Spleen (tissue), 11 donors: ENCODE results near the gene PPP2R2B. TPM values are rescaled to one million over a fixed set of nuclear protein-coding genes. Genes with fewer than 3 reads are reported as not detected.
"Not testable (repeated sequence)": the region's sequence is repeated elsewhere in the genome, so short reads cannot be mapped to it uniquely, and the experiment has no call there.

Source experiments
- DNase-seq: peaks from one replicate; pipeline ENCODE4 v3.0.0-alpha.2; 2020
- H3K27ac ChIP-seq, 8 donors: fragments of 200-600 bp; sonication (generic) in 7 of 8; 1 replicate in 4 of 8; 2 replicates in 4 of 8; pipeline versions ENCODE4 v1.5.0 to v1.8.0; 2016 to 2021; ENCODE audit warnings: inconsistent platforms in 4 of 8, mild to moderate bottlenecking in 4 of 8, moderate library complexity in 1 of 8
- H3K27me3 ChIP-seq, 7 donors: fragments of 200-600 bp; sonication (generic) in 6 of 7; replicated peaks in 1 of 7; 1 replicate in 4 of 7; 2 replicates in 3 of 7; pipeline versions ENCODE4 v1.5.0 to v1.8.0; 2016 to 2021; ENCODE audit warnings: inconsistent platforms in 3 of 7, mild to moderate bottlenecking in 1 of 7
- H3K36me3 ChIP-seq, 6 donors: fragments of 200-600 bp; sonication (generic) in 5 of 6; 1 replicate in 4 of 6; 2 replicates in 2 of 6; pipeline versions ENCODE4 v1.5.0 to v1.8.0; 2016 to 2021; ENCODE audit warnings: inconsistent platforms in 2 of 6
- H3K4me1 ChIP-seq, 6 donors: fragments of 200-600 bp; sonication (generic) in 5 of 6; 1 replicate in 3 of 6; 2 replicates in 3 of 6; pipeline versions ENCODE4 v1.5.0 to v1.8.0; 2016 to 2021; ENCODE audit warnings: inconsistent platforms in 3 of 6
- H3K4me3 ChIP-seq, 8 donors: fragments of 200-600 bp; sonication (generic) in 7 of 8; 1 replicate in 4 of 8; 2 replicates in 4 of 8; pipeline versions ENCODE4 v1.5.0 to v1.8.0; 2016 to 2021; ENCODE audit warnings: inconsistent platforms in 4 of 8, mild to moderate bottlenecking in 4 of 8, moderate library complexity in 2 of 8
- H3K9me3 ChIP-seq, 8 donors: fragments of 200-600 bp; sonication (generic) in 7 of 8; 1 replicate in 4 of 8; 2 replicates in 4 of 8; pipeline versions ENCODE4 v1.5.0 to v1.8.0; 2016 to 2021; ENCODE audit warnings: inconsistent platforms in 4 of 8
- POLR2A ChIP-seq, 3 donors: fragments of 450-650 bp; IDR thresholded peaks; one replicate each; pipeline ENCODE4 v1.5.1; 2017; ENCODE audit warnings: antibody characterized with exemption in 3 of 3, mild to moderate bottlenecking in 1 of 3
- POLR2AphosphoS5 ChIP-seq, 3 donors: sonication (generic); formaldehyde crosslinking; IDR thresholded peaks; one replicate each; pipeline ENCODE4 v1.5.1; 2017; ENCODE audit warnings: antibody characterized with exemption in 3 of 3
- WGBS, 5 donors: extraction: QIAGEN DNeasy Blood & Tissue Kit in 3 of 5; methylation state at CpG; one replicate each; pipeline versions ENCODE4 v1.1.5 to v1.1.7; 2013 to 2018; 5-methylcytosine and 5-hydroxymethylcytosine counted together
- intact Hi-C: fragments of 100-400 bp; cut with DNase I; formaldehyde crosslinking; loops from one replicate; pipeline ENCODE4 v1.15.0; 2023; ENCODE audit warnings: low total_unique reads
- polyA plus RNA-seq, 3 donors: library from polyadenylated mRNA; stranded (reverse); fragments of 200-250 nt; gene quantifications; one replicate each; pipeline ENCODE4 v1.2.1, GENCODE V29; 2013
- total RNA-seq, 7 donors: library from RNA; depleted of rRNA in 3 of 7; stranded (reverse); fragments of >200 nt in 3 of 7; fragmentation: NEBNext Ultra II Directional in 4 of 7; extraction: Animal tissue kit (Norgen Biotek cat#: 25700) in 4 of 7; gene quantifications; one replicate each; pipeline versions ENCODE4 v1.1.0 to v1.2.1, GENCODE V29; 2016 to 2021
- TF ChIP-seq, protein P1 (sequence below), 11 experiments: fragments of 200-600 bp in 7 of 11; fragments of 450-650 bp in 4 of 11; sonication (generic) in 4 of 11; IDR thresholded peaks in 8 of 11; conservative IDR thresholded peaks in 3 of 11; 1 replicate in 7 of 11; 2 replicates in 4 of 11; pipeline versions ENCODE4 v1.4.0 to v1.8.0; 2016 to 2021; ENCODE audit warnings: antibody characterized with exemption in 11 of 11, inconsistent platforms in 4 of 11, mild to moderate bottlenecking in 1 of 11
- donor health status: healthy with polysubstance abuse.
- donor health status: DM: no; HTN: no; CAD: no; lungs with moderate emphysema.
- donor health status: DM: no; HTN: no; CAD: no.
- donor health status: Bipolar disorder and iron deficiency.
- donor health status: healthy.
- donor health status: DM: no; HTN: no; CAD: no.
- donor health status: DM: yes; HTN: yes; CAD: no.

Gene PPP2R2B
- total and polyA plus RNA-seq, 10 donors, result 0.17 to 9.3 (median 4.1) TPM

DNA sequence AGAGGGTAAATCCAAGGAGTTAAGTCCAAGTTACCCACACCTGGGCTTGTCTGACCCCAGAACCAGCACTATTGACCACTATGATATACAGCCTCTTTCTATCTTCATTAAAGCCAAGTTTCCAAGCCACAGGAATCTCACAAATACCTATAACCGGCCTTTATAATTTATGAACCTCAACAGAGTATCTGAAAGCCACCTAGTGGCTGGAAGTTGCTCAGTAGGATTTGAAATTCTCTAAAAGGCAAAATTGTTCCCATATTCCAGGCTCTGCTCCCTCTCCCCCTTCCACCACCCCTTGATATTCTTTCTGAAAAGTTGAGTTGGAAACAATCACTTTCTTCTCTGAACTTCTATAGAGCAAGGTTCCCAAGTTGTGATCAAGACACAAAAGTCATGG is 256.2 kb downstream of the PPP2R2B start:
- H3K4me1 ChIP-seq, result no peaks in the 10 kb centered on the region
- DNase-seq, result no peak
- 53 to 83% (median 68%) methylated on average over 1 of the region's 1 CpG for WGBS, 5 donors

DNA sequence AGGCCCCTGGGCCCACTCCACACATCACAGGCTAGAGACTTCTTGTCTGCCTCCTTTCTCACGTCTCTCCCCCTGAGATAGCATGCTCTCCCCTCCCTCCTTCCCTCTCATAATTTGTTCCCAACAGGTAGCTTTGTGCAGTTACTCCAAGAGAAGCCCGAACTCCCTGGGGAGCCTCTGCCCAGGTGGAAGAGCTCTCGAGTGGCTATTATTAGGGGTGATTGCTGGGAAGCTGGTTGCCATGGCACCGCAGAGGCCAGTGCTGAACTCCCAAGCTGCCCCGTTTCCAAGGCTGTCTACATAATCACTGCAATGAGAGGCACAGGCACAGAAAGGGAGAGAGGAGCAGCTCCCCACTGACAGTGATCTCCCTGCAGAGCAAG is 257.9 kb downstream of the PPP2R2B start:
- Histone ChIP-seq H3K9me3 (peaks cover 0 to 17% (median 10%) of the 10 kb centered on the region in 8 donors), H3K36me3 (no peaks in the 10 kb centered on the region), H3K4me1 (no peaks in the 10 kb centered on the region), H3K27ac (no peak overlapping the region), H3K27me3 (no peaks in the 10 kb centered on the region), H3K4me3 (no peak overlapping the region)
- no peak for DNase-seq
- TF ChIP-seq POLR2AphosphoS5 (IDR thresholded peaks at IDR 0.05), result no peak
- TF ChIP-seq POLR2A (IDR thresholded peaks at IDR 0.05), result no peak
- TF ChIP-seq, protein P1, sequence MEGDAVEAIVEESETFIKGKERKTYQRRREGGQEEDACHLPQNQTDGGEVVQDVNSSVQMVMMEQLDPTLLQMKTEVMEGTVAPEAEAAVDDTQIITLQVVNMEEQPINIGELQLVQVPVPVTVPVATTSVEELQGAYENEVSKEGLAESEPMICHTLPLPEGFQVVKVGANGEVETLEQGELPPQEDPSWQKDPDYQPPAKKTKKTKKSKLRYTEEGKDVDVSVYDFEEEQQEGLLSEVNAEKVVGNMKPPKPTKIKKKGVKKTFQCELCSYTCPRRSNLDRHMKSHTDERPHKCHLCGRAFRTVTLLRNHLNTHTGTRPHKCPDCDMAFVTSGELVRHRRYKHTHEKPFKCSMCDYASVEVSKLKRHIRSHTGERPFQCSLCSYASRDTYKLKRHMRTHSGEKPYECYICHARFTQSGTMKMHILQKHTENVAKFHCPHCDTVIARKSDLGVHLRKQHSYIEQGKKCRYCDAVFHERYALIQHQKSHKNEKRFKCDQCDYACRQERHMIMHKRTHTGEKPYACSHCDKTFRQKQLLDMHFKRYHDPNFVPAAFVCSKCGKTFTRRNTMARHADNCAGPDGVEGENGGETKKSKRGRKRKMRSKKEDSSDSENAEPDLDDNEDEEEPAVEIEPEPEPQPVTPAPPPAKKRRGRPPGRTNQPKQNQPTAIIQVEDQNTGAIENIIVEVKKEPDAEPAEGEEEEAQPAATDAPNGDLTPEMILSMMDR (IDR thresholded peaks at IDR 0.05 in 8 of 11, conservative IDR thresholded peaks at IDR 0.05 in 3 of 11), result no peak
- WGBS, 5 donors, result 53 to 84% (median 72%) methylated on average over 5 of the region's 5 CpGs
- intact Hi-C loops, result no loop called here

More for the DNA sequence above, 256.2 kb downstream of the PPP2R2B start:
- H3K4me3 ChIP-seq, result no peak overlapping the region
- H3K36me3 ChIP-seq, result no peaks in the 10 kb centered on the region
- no peaks in the 10 kb centered on the region for H3K9me3 ChIP-seq
- no peaks in the 10 kb centered on the region for H3K27me3 ChIP-seq
- TF ChIP-seq, protein P1 (IDR thresholded peaks at IDR 0.05 in 8 of 11, conservative IDR thresholded peaks at IDR 0.05 in 3 of 11), result no peak
- TF ChIP-seq POLR2AphosphoS5 (IDR thresholded peaks at IDR 0.05) (no peak), POLR2A (IDR thresholded peaks at IDR 0.05) (no peak)
- no peak overlapping the region for H3K27ac ChIP-seq
- intact Hi-C loops, result no loop called here

DNA sequence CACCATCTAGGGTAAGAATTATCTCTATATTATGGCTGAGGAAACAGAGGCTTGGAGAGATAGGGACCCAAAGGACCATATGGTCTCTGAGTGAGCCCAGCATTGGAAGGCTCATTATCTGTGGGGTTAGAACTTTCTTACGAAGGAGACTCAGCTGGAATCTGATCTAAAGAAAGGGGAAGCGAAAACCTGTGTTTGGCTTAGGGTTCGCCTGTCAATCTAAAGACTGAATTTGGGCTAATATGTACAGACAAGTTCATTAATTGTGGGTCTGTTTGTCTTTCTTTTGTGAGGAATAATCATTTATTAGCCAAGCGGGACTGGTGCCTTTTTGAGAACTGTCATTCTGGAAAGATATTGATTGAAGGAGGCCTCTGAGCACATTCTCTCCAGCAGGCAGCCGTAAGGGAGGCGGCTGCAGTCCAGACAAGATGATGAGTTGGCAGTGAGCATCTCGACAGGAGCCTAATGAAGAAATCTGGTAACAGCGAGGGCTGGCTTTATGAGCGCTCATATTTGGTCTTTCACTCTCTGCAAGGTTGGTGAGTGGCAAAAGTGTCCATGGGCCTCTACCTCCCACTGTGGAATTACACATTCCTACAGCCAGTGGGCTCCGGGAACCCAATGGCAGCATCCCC is 258.4 kb downstream of the PPP2R2B start:
- no peak for DNase-seq
- H3K4me3 ChIP-seq, result no peak overlapping the region
- no peaks in the 10 kb centered on the region for H3K27me3 ChIP-seq
- intact Hi-C loops, result no loop called here
- H3K27ac ChIP-seq, result no peak overlapping the region
- H3K9me3 ChIP-seq, result peaks cover 0 to 20% (median 13%) of the 10 kb centered on the region in 8 donors
- TF ChIP-seq POLR2AphosphoS5 (IDR thresholded peaks at IDR 0.05) (no peak), POLR2A (IDR thresholded peaks at IDR 0.05) (no peak)
- TF ChIP-seq, protein P1 (IDR thresholded peaks at IDR 0.05 in 8 of 11, conservative IDR thresholded peaks at IDR 0.05 in 3 of 11), result no peak
- no peaks in the 10 kb centered on the region for H3K36me3 ChIP-seq
- H3K4me1 ChIP-seq, result no peaks in the 10 kb centered on the region
- 81 to 91% (median 86%) methylated on average over 10 of the region's 10 CpGs for WGBS, 5 donors

DNA sequence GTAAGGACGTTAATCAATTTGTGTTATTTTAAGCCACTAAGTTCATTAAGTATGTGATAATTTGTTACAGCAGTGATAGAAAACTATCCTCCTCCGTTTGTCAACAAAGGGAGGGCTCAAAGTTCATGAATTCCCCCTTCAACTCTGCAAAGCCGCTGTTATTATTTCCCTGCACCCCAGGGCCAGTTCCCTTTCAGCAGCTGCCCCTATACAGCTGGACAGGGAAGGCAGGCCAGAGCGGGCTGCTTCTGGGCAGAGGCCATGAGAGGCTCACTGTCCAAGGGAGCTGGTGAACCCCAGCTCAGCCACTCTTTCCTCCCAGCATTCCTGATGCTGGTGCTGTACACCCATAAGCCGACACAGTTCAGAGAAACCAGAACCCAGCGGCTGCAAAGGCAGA is 260.1 kb downstream of the PPP2R2B start:
- H3K36me3 ChIP-seq, result no peaks in the 10 kb centered on the region
- H3K4me1 ChIP-seq, result no peaks in the 10 kb centered on the region
- no peak for DNase-seq
- intact Hi-C loops, result no loop called here
- 80 to 88% (median 81%) methylated on average over 5 to 6 of the region's 6 CpGs for WGBS, 5 donors
- no peak overlapping the region for H3K4me3 ChIP-seq
- no peaks in the 10 kb centered on the region for H3K27me3 ChIP-seq
- TF ChIP-seq, protein P1 (IDR thresholded peaks at IDR 0.05 in 8 of 11, conservative IDR thresholded peaks at IDR 0.05 in 3 of 11), result no peak
- H3K27ac ChIP-seq, result no peak overlapping the region
- H3K9me3 ChIP-seq, result peaks cover 0 to 20% (median 13%) of the 10 kb centered on the region in 8 donors

DNA sequence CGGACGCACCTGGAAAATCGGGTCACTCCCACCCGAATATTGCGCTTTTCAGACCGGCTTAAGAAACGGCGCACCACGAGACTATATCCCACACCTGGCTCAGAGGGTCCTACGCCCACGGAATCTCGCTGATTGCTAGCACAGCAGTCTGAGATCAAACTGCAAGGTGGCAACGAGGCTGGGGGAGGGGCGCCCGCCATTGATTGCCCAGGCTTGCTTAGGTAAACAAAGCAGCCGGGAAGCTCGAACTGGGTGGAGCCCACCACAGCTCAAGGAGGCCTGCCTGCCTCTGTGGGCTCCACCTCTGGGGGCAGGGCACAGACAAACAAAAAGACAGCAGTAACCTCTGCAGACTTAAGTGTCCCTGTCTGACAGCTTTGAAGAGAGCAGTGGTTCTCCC is 268.8 kb downstream of the PPP2R2B start:
- H3K27me3 ChIP-seq, intact Hi-C loops, H3K36me3 ChIP-seq, H3K9me3 ChIP-seq, DNase-seq, H3K4me1 ChIP-seq, H3K27ac ChIP-seq, H3K4me3 ChIP-seq: not testable (repeated sequence)
- WGBS, 5 donors, result 0 to 47% (median 26%) methylated on average over 1 to 8 of the region's 17 CpGs
